GM21619 (cell line): ENCODE measurements around the gene FAM83B.
"Not testable (repeated sequence)": the region's sequence is repeated elsewhere in the genome, so short reads cannot be mapped to it uniquely, and the experiment has no call there.

Experiments used
- ATAC-seq: cut with Tn5 transposase; IDR thresholded peaks from one replicate; pipeline ENCODE4 v1.9.1; 2021; ENCODE audit not compliant: unreplicated experiment

Gene FAM83B

GRCh38 chr6:54970337-54970736, 123.8 kb downstream of the FAM83B start:
- no peak for ATAC-seq

GRCh38 chr6:54971825-54972224, 125.3 kb downstream of the FAM83B start:
- ATAC-seq = no peak

GRCh38 chr6:54979161-54979560, 132.6 kb downstream of the FAM83B start:
- ATAC-seq = not testable (repeated sequence)

DNA sequence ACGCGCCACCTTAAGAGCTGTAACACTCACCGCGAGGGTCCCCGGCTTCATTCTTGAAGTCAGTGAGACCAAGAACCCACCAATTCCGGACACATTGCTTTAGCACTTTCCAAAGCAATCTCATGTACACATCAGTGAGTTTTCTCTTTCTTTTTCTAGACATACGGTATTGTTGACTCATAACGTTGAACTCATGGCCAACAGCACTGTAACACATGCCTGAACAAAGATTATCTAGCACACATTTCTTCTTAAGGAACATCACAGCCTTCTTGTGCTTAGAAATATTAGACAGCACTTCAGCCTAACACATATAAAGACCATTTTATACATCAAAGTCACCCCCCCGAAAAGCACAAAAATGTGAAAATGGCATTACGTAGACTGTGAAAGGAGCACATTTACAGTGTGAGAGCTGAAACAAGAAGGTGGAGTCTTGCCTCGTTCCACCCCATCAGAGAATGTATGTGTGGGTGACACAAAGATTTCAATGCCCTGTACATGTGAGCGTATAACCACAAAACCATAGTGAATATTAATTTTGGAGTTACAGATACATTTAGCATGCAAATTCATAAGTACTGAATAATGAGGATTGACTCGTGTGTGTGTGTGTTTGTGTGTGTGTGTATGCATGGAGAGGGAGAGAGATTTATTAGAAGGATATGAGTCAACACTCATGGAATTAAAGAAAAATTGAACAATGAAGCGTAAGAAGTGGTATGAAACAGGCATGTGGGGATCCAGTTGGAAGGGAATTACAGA, 134.1 kb downstream of the FAM83B start:
- ATAC-seq = no peak

- ATAC-seq = no peak
These were observed 134.7 kb downstream of the FAM83B start for GRCh38 chr6:54981276-54981609.

- ATAC-seq = no peak
These were observed 135.1 kb downstream of the FAM83B start for GRCh38 chr6:54981647-54982046.

DNA sequence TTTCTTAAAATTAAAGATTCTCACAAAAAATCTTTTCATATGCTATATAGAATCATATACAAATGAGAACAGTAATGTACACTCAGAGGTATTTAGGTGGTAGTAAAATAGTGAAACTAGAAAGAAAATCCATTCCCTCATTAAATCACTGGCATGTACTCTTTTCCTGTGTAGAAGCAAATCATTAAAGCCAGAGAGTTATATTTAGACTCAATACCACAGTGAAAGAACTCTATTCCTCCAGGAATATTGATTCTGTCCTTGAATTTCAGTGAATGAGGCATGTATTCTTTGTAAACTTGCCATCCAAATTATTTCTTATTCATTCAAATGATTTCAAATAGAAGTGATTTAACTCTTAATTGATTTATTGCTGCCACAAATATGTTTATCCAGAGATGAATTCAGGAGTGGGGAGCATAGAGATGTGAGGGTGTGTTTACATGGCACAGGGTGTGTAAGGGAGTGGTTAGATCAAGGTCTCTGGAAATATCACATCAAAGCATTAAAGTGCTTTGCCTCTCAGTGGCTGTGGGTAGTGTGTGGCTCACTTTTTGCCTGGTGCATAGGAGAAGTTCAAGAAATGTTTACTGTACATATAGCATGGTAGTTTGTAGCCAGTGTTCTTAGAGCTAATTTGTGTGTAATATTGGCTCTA, 141.2 kb downstream of the FAM83B start:
- ATAC-seq = no peak

GRCh38 chr6:54988576-54988975, 142.0 kb downstream of the FAM83B start:
- no peak for ATAC-seq

DNA sequence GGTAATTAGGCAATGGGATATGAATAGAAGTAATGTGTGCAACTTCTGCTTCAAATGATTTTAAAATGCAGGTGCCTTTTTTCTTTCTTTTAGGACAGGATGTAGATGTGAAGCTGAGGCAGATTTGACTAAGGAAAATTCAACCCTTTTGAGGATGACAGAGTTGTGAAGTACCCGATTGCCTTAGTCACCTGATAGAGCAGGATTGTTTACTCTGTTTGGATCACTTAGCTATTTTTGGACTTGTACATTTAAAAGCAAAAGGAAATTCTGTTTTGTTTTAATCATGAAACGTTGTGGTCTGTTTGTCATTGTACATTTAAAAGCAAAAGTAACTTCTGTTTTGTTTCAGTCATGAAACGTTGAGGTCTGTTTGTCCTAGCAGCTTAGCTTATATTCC, 143.4 kb downstream of the FAM83B start:
- no peak for ATAC-seq
